Muscle layer of colon (tissue), 2 donors: ENCODE measurements around the gene LRFN2.

Source experiments
- H3K27ac ChIP-seq: one replicate; pipeline ENCODE4 v1.7.0; 2013; ENCODE audit warnings: low read depth, mild to moderate bottlenecking, low read length, moderate library complexity
- H3K27me3 ChIP-seq, 2 donors: one replicate each; pipeline ENCODE4 v1.7.0; 2013; ENCODE audit warnings: low read length in 2 of 2, mild to moderate bottlenecking in 2 of 2; ENCODE audit not compliant: insufficient read depth in 2 of 2, control insufficient read depth in 1 of 2
- H3K36me3 ChIP-seq: one replicate; pipeline ENCODE4 v1.7.0; 2013; ENCODE audit warnings: mild to moderate bottlenecking, low read length; ENCODE audit not compliant: insufficient read depth
- H3K4me1 ChIP-seq: one replicate; pipeline ENCODE4 v1.7.0; 2013; ENCODE audit warnings: mild to moderate bottlenecking, low read length; ENCODE audit not compliant: insufficient read depth
- H3K4me3 ChIP-seq, 2 donors: one replicate each; pipeline ENCODE4 v1.7.0; 2013; ENCODE audit warnings: low read length in 2 of 2, low read depth in 1 of 2, mild to moderate bottlenecking in 1 of 2, moderate library complexity in 1 of 2
- H3K9ac ChIP-seq: one replicate; pipeline ENCODE4 v1.7.0; 2013; ENCODE audit warnings: low read length
- H3K9me3 ChIP-seq: one replicate; pipeline ENCODE4 v1.7.0; 2013; ENCODE audit warnings: mild to moderate bottlenecking, low read length
- donor health status: abdominal sarcoma.
- donor health status: Adenocarcinoma of cecum.

Gene LRFN2

GRCh38 chr6:40471243-40471642, 115.9 kb downstream of the LRFN2 start:
- Histone ChIP-seq H3K27me3 (no peaks in the 10 kb centered on the region), H3K4me1 (no peaks in the 10 kb centered on the region), H3K9ac (no peak overlapping the region), H3K4me3 (no peak overlapping the region), H3K9me3 (no peaks in the 10 kb centered on the region), H3K36me3 (no peaks in the 10 kb centered on the region), H3K27ac (no peak overlapping the region)

GRCh38 chr6:40469323-40469722, 117.8 kb downstream of the LRFN2 start:
- no peaks in the 10 kb centered on the region for H3K27me3 ChIP-seq
- no peaks in the 10 kb centered on the region for H3K36me3 ChIP-seq
- H3K9me3 ChIP-seq = no peaks in the 10 kb centered on the region
- no peaks in the 10 kb centered on the region for H3K4me1 ChIP-seq
- H3K27ac ChIP-seq = no peak overlapping the region
- H3K4me3 ChIP-seq = no peak overlapping the region
- no peak overlapping the region for H3K9ac ChIP-seq

- H3K36me3 ChIP-seq = no peaks in the 10 kb centered on the region
- H3K9ac ChIP-seq = no peak overlapping the region
- no peaks in the 10 kb centered on the region for H3K4me1 ChIP-seq
- H3K9me3 ChIP-seq = no peaks in the 10 kb centered on the region
- no peak overlapping the region for H3K4me3 ChIP-seq
- no peaks in the 10 kb centered on the region for H3K27me3 ChIP-seq
- H3K27ac ChIP-seq = no peak overlapping the region
Measured at GRCh38 chr6:40466986-40467539, 120.1 kb downstream of the LRFN2 start.

- H3K9me3 ChIP-seq = no peaks in the 10 kb centered on the region
- H3K9ac ChIP-seq = no peak overlapping the region
- no peaks in the 10 kb centered on the region for H3K36me3 ChIP-seq
- H3K4me3 ChIP-seq = no peak overlapping the region
- H3K27ac ChIP-seq = no peak overlapping the region
- H3K4me1 ChIP-seq = no peaks in the 10 kb centered on the region
- H3K27me3 ChIP-seq = no peaks in the 10 kb centered on the region
Measured at GRCh38 chr6:40461643-40462042, 125.5 kb downstream of the LRFN2 start.

- H3K27me3 ChIP-seq = no peaks in the 10 kb centered on the region
- H3K9ac ChIP-seq = no peak overlapping the region
- H3K27ac ChIP-seq = no peak overlapping the region
- H3K4me3 ChIP-seq = no peak overlapping the region
- H3K9me3 ChIP-seq = no peaks in the 10 kb centered on the region
- H3K36me3 ChIP-seq = no peaks in the 10 kb centered on the region
- H3K4me1 ChIP-seq = no peaks in the 10 kb centered on the region
Measured at GRCh38 chr6:40460380-40460779, 126.8 kb downstream of the LRFN2 start.

GRCh38 chr6:40457261-40457660, 129.9 kb downstream of the LRFN2 start:
- no peaks in the 10 kb centered on the region for H3K9me3 ChIP-seq
- no peak overlapping the region for H3K27ac ChIP-seq
- H3K4me3 ChIP-seq = no peak overlapping the region
- H3K27me3 ChIP-seq = no peaks in the 10 kb centered on the region
- no peaks in the 10 kb centered on the region for H3K4me1 ChIP-seq
- no peaks in the 10 kb centered on the region for H3K36me3 ChIP-seq
- no peak overlapping the region for H3K9ac ChIP-seq

- Histone ChIP-seq H3K36me3 (no peaks in the 10 kb centered on the region), H3K4me3 (no peak overlapping the region), H3K9ac (no peak overlapping the region), H3K4me1 (no peaks in the 10 kb centered on the region), H3K9me3 (no peaks in the 10 kb centered on the region), H3K27ac (no peak overlapping the region), H3K27me3 (no peaks in the 10 kb centered on the region)
Measured at GRCh38 chr6:40456390-40457013, 130.7 kb downstream of the LRFN2 start.

- H3K9ac ChIP-seq = no peak overlapping the region
- H3K4me3 ChIP-seq = no peak overlapping the region
- no peaks in the 10 kb centered on the region for H3K9me3 ChIP-seq
- H3K27me3 ChIP-seq = no peaks in the 10 kb centered on the region
- H3K4me1 ChIP-seq = no peaks in the 10 kb centered on the region
- no peaks in the 10 kb centered on the region for H3K36me3 ChIP-seq
- no peak overlapping the region for H3K27ac ChIP-seq
Measured at GRCh38 chr6:40455686-40456389, 131.3 kb downstream of the LRFN2 start.

GRCh38 chr6:40450483-40450882, 136.7 kb downstream of the LRFN2 start:
- Histone ChIP-seq H3K4me1 (no peaks in the 10 kb centered on the region), H3K36me3 (no peaks in the 10 kb centered on the region), H3K27me3 (no peaks in the 10 kb centered on the region), H3K9ac (no peak overlapping the region), H3K4me3 (no peak overlapping the region), H3K9me3 (no peaks in the 10 kb centered on the region), H3K27ac (no peak overlapping the region)

- H3K4me1 ChIP-seq = no peaks in the 10 kb centered on the region
- H3K4me3 ChIP-seq = no peak overlapping the region
- no peak overlapping the region for H3K9ac ChIP-seq
- H3K27ac ChIP-seq = no peak overlapping the region
- H3K9me3 ChIP-seq = no peaks in the 10 kb centered on the region
- no peaks in the 10 kb centered on the region for H3K36me3 ChIP-seq
- H3K27me3 ChIP-seq = no peaks in the 10 kb centered on the region
Measured at GRCh38 chr6:40444811-40445210, 142.4 kb downstream of the LRFN2 start.

GRCh38 chr6:40444312-40444711, 142.9 kb downstream of the LRFN2 start:
- Histone ChIP-seq H3K4me1 (no peaks in the 10 kb centered on the region), H3K27ac (no peak overlapping the region), H3K9me3 (no peaks in the 10 kb centered on the region), H3K9ac (no peak overlapping the region), H3K27me3 (no peaks in the 10 kb centered on the region), H3K36me3 (no peaks in the 10 kb centered on the region), H3K4me3 (no peak overlapping the region)

GRCh38 chr6:40443842-40444241, 143.3 kb downstream of the LRFN2 start:
- H3K9me3 ChIP-seq = no peaks in the 10 kb centered on the region

More at GRCh38 chr6:40443842-40444241, 143.3 kb downstream of the LRFN2 start:
- Histone ChIP-seq H3K27ac (no peak overlapping the region), H3K36me3 (no peaks in the 10 kb centered on the region), H3K4me1 (no peaks in the 10 kb centered on the region), H3K27me3 (no peaks in the 10 kb centered on the region), H3K4me3 (no peak overlapping the region), H3K9ac (no peak overlapping the region)
